Cardiac muscle cell (in vitro differentiated cells and primary cell): ENCODE results near the gene TCF15. TPM values are rescaled to one million over a fixed set of nuclear protein-coding genes. Genes with fewer than 3 reads are reported as not detected.

ENCODE experiments used
- DNase-seq, 2 donors: peaks; one replicate each; pipeline versions ENCODE4 v3.0.0 to v3.0.0-alpha.2; 2010 to 2017; ENCODE audit warnings: low read depth in 1 of 2, low spot score in 1 of 2
- H3K27ac ChIP-seq: fragments of 200-600 bp; sonication (generic); 2 replicates; pipeline ENCODE4 v1.5.1; 2016
- H3K27me3 ChIP-seq: fragments of 200-600 bp; sonication (generic); 2 replicates; pipeline ENCODE4 v1.6.0; 2016; ENCODE audit warnings: control low read depth
- H3K36me3 ChIP-seq: fragments of 200-600 bp; sonication (generic); 2 replicates; pipeline ENCODE4 v1.5.1; 2016; ENCODE audit warnings: control low read depth
- H3K4me1 ChIP-seq: fragments of 200-600 bp; sonication (generic); 2 replicates; pipeline ENCODE4 v1.8.1; 2017; ENCODE audit warnings: low read depth, mild to moderate bottlenecking, mixed run types
- H3K4me3 ChIP-seq: fragments of 200-600 bp; sonication (generic); 2 replicates; pipeline ENCODE4 v1.5.1; 2016; ENCODE audit warnings: mild to moderate bottlenecking
- H3K9me3 ChIP-seq: fragments of 200-600 bp; sonication (generic); 2 replicates; pipeline ENCODE4 v1.5.1; 2017; ENCODE audit warnings: low read depth, mild to moderate bottlenecking, control low read depth
- polyA plus RNA-seq: library from polyadenylated mRNA; unstranded; fragments of >200 nt; fragmentation: Nextera tagmentation; extraction: Ambion mirVana; gene quantifications from 2 replicates; pipeline ENCODE4 v1.2.1, GENCODE V29; 2016
- total RNA-seq: library from RNA; depleted of rRNA; stranded (reverse); fragments of >200 nt; gene quantifications from 2 replicates; pipeline ENCODE4 v1.2.3, GENCODE V29; 2016
- TF ChIP-seq, protein P1 (sequence below): IDR thresholded peaks from 2 replicates; pipeline ENCODE4 v1.5.1; 2012; ENCODE audit warnings: low read depth, mild to moderate bottlenecking, low read length

TCF15 gene
- total and polyA plus RNA-seq, 2 experiments from 2014 or later = 0.86 to 2.4 TPM

DNA sequence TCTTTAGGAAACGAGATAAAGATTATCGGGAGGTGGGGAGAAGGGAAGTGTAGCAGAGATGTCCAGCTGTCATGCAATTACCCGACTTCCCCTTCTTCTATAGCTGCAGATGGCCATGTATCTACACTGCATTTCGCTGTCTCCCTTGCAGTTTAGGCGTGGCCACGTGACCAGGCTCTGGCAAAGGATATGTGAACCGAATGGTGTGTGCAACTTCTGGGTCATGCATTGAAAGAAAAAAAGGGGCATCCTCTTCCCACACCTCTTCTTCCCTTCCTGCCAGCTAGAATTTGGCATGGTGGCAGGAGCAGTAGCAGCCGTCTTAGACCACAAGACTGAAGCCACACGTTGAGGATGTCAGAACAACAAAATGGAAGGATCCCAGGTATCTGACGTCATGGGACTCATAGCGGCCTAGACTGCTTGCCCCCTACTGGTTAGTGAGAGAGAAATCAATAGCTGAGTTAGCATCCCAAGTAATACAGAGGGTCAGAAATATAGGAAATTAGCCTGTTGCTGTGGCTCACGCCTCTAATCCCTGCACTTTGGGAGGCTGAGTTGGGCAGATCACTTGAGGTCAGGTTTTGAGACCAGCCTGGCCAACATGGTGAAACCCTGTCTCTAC lies 32.8 kb downstream of the TCF15 start:
- no peak overlapping the region for H3K4me3 ChIP-seq
- H3K36me3 ChIP-seq = no peaks in the 10 kb centered on the region
- no peaks in the 10 kb centered on the region for H3K9me3 ChIP-seq
- peak in 1 of 2 donors; percentile 40 for DNase-seq
- no peaks in the 10 kb centered on the region for H3K27me3 ChIP-seq
- H3K4me1 ChIP-seq = no peaks in the 10 kb centered on the region
- no peak overlapping the region for H3K27ac ChIP-seq
- TF ChIP-seq, protein P1, sequence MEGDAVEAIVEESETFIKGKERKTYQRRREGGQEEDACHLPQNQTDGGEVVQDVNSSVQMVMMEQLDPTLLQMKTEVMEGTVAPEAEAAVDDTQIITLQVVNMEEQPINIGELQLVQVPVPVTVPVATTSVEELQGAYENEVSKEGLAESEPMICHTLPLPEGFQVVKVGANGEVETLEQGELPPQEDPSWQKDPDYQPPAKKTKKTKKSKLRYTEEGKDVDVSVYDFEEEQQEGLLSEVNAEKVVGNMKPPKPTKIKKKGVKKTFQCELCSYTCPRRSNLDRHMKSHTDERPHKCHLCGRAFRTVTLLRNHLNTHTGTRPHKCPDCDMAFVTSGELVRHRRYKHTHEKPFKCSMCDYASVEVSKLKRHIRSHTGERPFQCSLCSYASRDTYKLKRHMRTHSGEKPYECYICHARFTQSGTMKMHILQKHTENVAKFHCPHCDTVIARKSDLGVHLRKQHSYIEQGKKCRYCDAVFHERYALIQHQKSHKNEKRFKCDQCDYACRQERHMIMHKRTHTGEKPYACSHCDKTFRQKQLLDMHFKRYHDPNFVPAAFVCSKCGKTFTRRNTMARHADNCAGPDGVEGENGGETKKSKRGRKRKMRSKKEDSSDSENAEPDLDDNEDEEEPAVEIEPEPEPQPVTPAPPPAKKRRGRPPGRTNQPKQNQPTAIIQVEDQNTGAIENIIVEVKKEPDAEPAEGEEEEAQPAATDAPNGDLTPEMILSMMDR = peak; percentile 46

GRCh38 chr20:576156-576555 lies 34.0 kb downstream of the TCF15 start:
- H3K9me3 ChIP-seq = no peaks in the 10 kb centered on the region
- TF ChIP-seq, protein P1 = no peak
- no peak overlapping the region for H3K4me3 ChIP-seq
- DNase-seq = no peak
- H3K27ac ChIP-seq = no peak overlapping the region
- H3K27me3 ChIP-seq = no peaks in the 10 kb centered on the region
- no peaks in the 10 kb centered on the region for H3K36me3 ChIP-seq
- H3K4me1 ChIP-seq = peaks cover 2% of the 10 kb centered on the region

DNA sequence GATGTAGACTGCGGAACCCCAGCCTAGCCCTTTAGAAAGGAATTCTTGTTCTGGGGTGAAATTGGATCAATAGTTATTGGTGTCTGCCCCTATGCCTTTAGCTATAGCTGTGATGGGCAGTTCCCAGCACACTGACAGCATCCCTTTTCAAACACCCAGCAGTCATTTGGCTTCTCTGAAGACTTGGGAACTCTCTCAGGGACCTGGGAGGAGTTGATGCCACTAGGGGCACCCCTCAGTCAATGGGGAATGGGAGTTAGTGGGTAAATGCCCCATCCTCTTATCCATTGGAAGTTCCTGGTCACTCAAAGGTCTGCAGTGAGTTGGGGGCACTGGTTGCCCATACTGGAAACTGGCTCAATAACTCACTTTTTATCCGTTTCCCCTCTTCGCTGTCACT lies 34.9 kb downstream of the TCF15 start:
- TF ChIP-seq, protein P1 = no peak
- H3K9me3 ChIP-seq = no peaks in the 10 kb centered on the region
- no peaks in the 10 kb centered on the region for H3K27me3 ChIP-seq
- DNase-seq = no peak
- H3K36me3 ChIP-seq = no peaks in the 10 kb centered on the region
- H3K4me1 ChIP-seq = peaks cover 5% of the 10 kb centered on the region
- no peak overlapping the region for H3K27ac ChIP-seq
- no peak overlapping the region for H3K4me3 ChIP-seq

DNA sequence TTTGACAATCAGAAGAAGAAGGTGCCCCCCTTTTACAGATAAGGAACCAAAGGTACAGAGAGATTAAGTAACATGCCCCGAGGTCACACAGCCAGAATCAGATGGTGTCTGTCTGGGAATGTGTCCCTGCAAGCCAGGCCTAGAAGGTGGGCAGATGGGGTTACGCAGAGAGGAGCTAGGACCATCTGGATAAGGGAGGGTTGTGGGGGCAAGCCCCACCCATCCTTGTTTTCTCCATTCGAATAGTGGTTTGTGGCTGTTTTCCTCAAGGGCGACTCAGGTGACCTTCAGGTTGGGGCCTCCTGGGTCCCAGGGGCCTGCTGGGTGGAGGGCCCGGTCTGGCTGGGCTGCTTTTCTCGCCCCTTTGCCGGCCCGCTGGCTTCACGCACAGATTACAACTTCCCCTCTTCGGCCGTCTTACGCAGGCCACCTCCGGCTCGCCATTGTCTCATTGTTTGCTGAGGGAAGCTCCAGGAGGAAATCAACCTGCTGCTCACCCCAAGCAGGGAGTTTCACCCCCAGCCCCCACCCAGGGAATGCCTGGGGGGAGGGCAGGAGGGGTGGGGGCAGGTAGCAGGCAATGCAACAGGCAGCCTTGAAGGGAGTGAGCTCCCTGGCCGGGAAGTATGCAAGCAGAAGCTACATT lies 35.7 kb downstream of the TCF15 start:
- Histone ChIP-seq H3K36me3 (no peaks in the 10 kb centered on the region), H3K4me3 (no peak overlapping the region), H3K9me3 (no peaks in the 10 kb centered on the region), H3K4me1 (peaks cover 5% of the 10 kb centered on the region), H3K27ac (no peak overlapping the region), H3K27me3 (no peaks in the 10 kb centered on the region)
- no peak for DNase-seq
- TF ChIP-seq, protein P1 = no peak

DNA sequence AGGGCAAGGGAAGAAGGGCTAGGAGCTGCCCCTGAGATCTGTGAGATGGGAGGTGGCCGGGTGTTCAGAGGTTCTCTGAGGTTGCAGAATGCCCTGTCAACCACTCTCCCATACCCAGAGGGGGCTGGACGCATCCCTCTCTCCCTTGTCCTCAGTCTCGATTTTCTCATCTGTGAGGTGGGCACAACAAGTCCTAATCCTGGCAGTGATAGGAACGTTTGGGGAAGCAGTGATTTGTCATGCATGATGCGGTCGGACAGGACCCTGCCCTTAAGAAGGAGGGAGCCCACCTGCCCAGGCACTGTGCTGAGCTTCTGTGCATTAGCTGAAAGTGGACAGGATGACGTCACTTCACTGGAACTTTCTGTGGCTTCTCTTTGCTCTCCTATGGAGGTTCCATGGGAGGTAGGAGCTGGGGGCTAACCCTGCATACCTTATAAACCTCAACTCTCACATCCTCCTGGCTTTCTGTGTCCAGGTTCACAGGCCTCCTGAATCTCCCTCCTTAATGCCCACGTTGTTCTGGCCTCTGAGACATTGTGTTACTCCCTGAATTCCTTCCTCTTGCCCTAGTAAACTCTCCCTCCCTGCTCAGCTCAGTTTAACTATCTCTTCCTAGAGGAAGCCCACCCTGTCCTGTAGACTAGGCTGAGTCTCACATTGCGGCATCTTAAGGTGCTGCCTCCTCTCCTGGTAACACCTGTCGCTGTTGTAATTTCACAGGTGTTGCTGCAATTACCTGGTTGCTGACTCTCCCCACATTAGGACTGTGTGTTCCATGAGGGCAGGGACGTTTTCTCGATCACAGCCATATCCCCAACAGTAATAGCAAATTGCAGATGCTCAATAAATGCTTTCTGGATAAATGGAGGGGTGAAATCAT lies 36.5 kb downstream of the TCF15 start:
- Histone ChIP-seq H3K27ac (no peak overlapping the region), H3K4me1 (peaks cover 11% of the 10 kb centered on the region), H3K36me3 (no peaks in the 10 kb centered on the region), H3K4me3 (no peak overlapping the region), H3K9me3 (no peaks in the 10 kb centered on the region), H3K27me3 (no peaks in the 10 kb centered on the region)
- DNase-seq = no peak
- TF ChIP-seq, protein P1 = no peak
